ENCODE data around the gene LILRB5.

DNA sequence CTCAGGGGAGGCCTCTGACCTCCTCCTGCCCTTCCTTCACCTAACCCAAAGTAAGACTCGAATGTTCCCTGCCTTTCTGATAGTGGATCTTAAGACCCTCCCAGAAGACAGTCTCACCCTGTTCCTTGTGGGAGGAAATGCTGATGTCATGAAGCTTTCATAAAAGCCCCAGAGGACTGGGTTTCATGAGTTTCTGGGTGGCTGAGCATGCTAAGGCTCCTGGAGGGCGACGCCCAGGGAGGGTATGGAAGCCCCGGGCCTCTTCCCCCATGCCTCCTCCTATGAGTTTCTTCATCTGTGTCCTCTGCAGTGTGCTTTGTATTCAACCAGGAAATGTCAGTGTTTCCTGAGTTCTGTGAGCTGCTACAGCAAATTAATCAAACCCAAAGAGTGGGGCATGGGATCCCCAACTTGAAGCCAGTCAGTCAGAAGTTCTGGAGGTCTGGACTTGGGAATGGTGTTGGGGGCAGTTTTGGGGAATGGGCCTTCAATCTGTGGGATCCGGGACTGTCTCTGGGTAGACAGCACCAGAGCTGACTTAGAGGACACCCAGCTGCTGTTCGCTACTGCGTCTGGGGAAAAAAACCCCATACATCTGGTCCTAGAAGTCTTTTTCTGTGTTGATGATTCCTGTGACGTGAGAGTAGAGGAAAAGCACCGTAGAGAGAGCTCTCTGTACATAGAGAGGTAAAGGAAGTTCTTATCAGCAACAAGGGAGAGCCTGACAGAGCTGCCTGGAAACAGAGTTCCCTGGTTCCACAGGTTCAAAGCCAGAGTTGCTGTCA is 25.8 kb upstream of the LILRB5 start:
- TF ChIP-seq CTCF (IDR thresholded peaks at IDR 0.05) (no peak), EP300 (IDR thresholded peaks at IDR 0.05) (no peak), FOSB (CRISPR knock-in tag; IDR thresholded peaks at IDR 0.05) (no peak), POLR2A (IDR thresholded peaks at IDR 0.05; ENCODE audit: low read length) (no peak), JUNB (IDR thresholded peaks at IDR 0.05) (no peak)
